ENCODE measurements around the gene FRK.

Gene FRK

GRCh38 chr6:115894426-115894992, 166.2 kb downstream of the FRK start:
- no peak overlapping the region for H3K27ac ChIP-seq (ENCODE audit: low read depth, low read length)
- no peaks in the 10 kb centered on the region for H3K79me2 ChIP-seq (ENCODE audit: control insufficient read depth, insufficient read depth, low read length, poor library complexity)
- H4K8ac ChIP-seq (ENCODE audit: low read depth, low read length), result no peak overlapping the region
- H2BK12ac ChIP-seq (ENCODE audit: low read length), result no peak overlapping the region
- no peak overlapping the region for H3K9ac ChIP-seq (ENCODE audit: low read length)
- H3K36me3 ChIP-seq (ENCODE audit: control insufficient read depth in 1 of 2, insufficient read depth in 2 of 2, low read length in 2 of 2), result no peaks in the 10 kb centered on the region
- H4K91ac ChIP-seq (ENCODE audit: low read depth, low read length), result no peak overlapping the region
- H3K27me3 ChIP-seq (ENCODE audit: insufficient read depth, low read length), result no peaks in the 10 kb centered on the region
- H3K23ac ChIP-seq (ENCODE audit: low read length), result no peak overlapping the region
- no peak overlapping the region for H2BK120ac ChIP-seq (ENCODE audit: insufficient read depth, low read length, poor library complexity)
- no peak overlapping the region for H3K4me3 ChIP-seq (ENCODE audit: low read depth, low read length)
- no peak overlapping the region for H2AFZ ChIP-seq (ENCODE audit: insufficient read depth, low read length, poor library complexity)
- no peak overlapping the region for H2AK5ac ChIP-seq (ENCODE audit: low read length)
- no peaks in the 10 kb centered on the region for H3K9me3 ChIP-seq (ENCODE audit: insufficient read depth, low read depth, low read length)
- no peak overlapping the region for H3K18ac ChIP-seq (ENCODE audit: low read length)
- no peaks in the 10 kb centered on the region for H3K4me1 ChIP-seq (ENCODE audit: control insufficient read depth in 1 of 2, insufficient read depth in 2 of 2, low read length in 2 of 2)
- H3K14ac ChIP-seq (ENCODE audit: low read length), result no peak overlapping the region
- H3K4ac ChIP-seq (ENCODE audit: low read depth, low read length), result no peak overlapping the region
- H2BK5ac ChIP-seq (ENCODE audit: low read depth, low read length, poor library complexity), result no peak overlapping the region
- no peaks in the 10 kb centered on the region for H3K79me1 ChIP-seq (ENCODE audit: low read length)
- no peak overlapping the region for H3K4me2 ChIP-seq (ENCODE audit: low read length)
- WGBS (ENCODE audit: extremely low coverage, insufficient coverage, insufficient read length), result no CpG with 5 or more reads among the region's 7 CpGs
- no peak overlapping the region for H4K12ac ChIP-seq (ENCODE audit: low read depth, low read length)
- no peak for DNase-seq

- Histone ChIP-seq H2AFZ (ENCODE audit: insufficient read depth, low read length, poor library complexity) (no peak overlapping the region), H2AK5ac (ENCODE audit: low read length) (no peak overlapping the region), H2BK120ac (ENCODE audit: insufficient read depth, low read length, poor library complexity) (no peak overlapping the region), H3K27me3 (ENCODE audit: insufficient read depth, low read length) (no peaks in the 10 kb centered on the region), H2BK12ac (ENCODE audit: low read length) (no peak overlapping the region), H3K4ac (ENCODE audit: low read depth, low read length) (no peak overlapping the region), H3K4me1 (ENCODE audit: control insufficient read depth in 1 of 2, insufficient read depth in 2 of 2, low read length in 2 of 2) (no peaks in the 10 kb centered on the region), H4K8ac (ENCODE audit: low read depth, low read length) (no peak overlapping the region), H3K14ac (ENCODE audit: low read length) (no peak overlapping the region), H3K4me3 (ENCODE audit: low read depth, low read length) (no peak overlapping the region), H3K23ac (ENCODE audit: low read length) (no peak overlapping the region), H3K36me3 (ENCODE audit: control insufficient read depth in 1 of 2, insufficient read depth in 2 of 2, low read length in 2 of 2) (no peaks in the 10 kb centered on the region), H3K79me1 (ENCODE audit: low read length) (no peaks in the 10 kb centered on the region), H3K27ac (ENCODE audit: low read depth, low read length) (no peak overlapping the region), H3K9ac (ENCODE audit: low read length) (no peak overlapping the region), H3K9me3 (ENCODE audit: insufficient read depth, low read depth, low read length) (no peaks in the 10 kb centered on the region), H4K12ac (ENCODE audit: low read depth, low read length) (no peak overlapping the region), H3K18ac (ENCODE audit: low read length) (no peak overlapping the region), H3K79me2 (ENCODE audit: control insufficient read depth, insufficient read depth, low read length, poor library complexity) (no peaks in the 10 kb centered on the region), H4K91ac (ENCODE audit: low read depth, low read length) (no peak overlapping the region), H3K4me2 (ENCODE audit: low read length) (no peak overlapping the region), H2BK5ac (ENCODE audit: low read depth, low read length, poor library complexity) (no peak overlapping the region)
- WGBS (ENCODE audit: extremely low coverage, insufficient coverage, insufficient read length), result no CpG with 5 or more reads among the region's 2 CpGs
- DNase-seq, result peak in 1 of 2 donors; percentile 18
These were observed 168.9 kb downstream of the FRK start for GRCh38 chr6:115891750-115892149.

GRCh38 chr6:115891111-115891669, 169.5 kb downstream of the FRK start:
- Histone ChIP-seq H3K36me3 (ENCODE audit: control insufficient read depth in 1 of 2, insufficient read depth in 2 of 2, low read length in 2 of 2) (no peaks in the 10 kb centered on the region), H2AK5ac (ENCODE audit: low read length) (no peak overlapping the region), H2BK12ac (ENCODE audit: low read length) (no peak overlapping the region), H3K9me3 (ENCODE audit: insufficient read depth, low read depth, low read length) (no peaks in the 10 kb centered on the region), H3K4me2 (ENCODE audit: low read length) (no peak overlapping the region), H3K27ac (ENCODE audit: low read depth, low read length) (no peak overlapping the region), H2BK5ac (ENCODE audit: low read depth, low read length, poor library complexity) (no peak overlapping the region), H2AFZ (ENCODE audit: insufficient read depth, low read length, poor library complexity) (no peak overlapping the region), H3K4me3 (ENCODE audit: low read depth, low read length) (no peak overlapping the region), H3K14ac (ENCODE audit: low read length) (no peak overlapping the region), H3K27me3 (ENCODE audit: insufficient read depth, low read length) (no peaks in the 10 kb centered on the region), H3K9ac (ENCODE audit: low read length) (no peak overlapping the region), H3K4me1 (ENCODE audit: control insufficient read depth in 1 of 2, insufficient read depth in 2 of 2, low read length in 2 of 2) (no peaks in the 10 kb centered on the region), H3K79me2 (ENCODE audit: control insufficient read depth, insufficient read depth, low read length, poor library complexity) (no peaks in the 10 kb centered on the region), H3K18ac (ENCODE audit: low read length) (no peak overlapping the region), H3K79me1 (ENCODE audit: low read length) (no peaks in the 10 kb centered on the region), H4K8ac (ENCODE audit: low read depth, low read length) (no peak overlapping the region), H3K4ac (ENCODE audit: low read depth, low read length) (no peak overlapping the region), H4K12ac (ENCODE audit: low read depth, low read length) (no peak overlapping the region), H3K23ac (ENCODE audit: low read length) (no peak overlapping the region), H2BK120ac (ENCODE audit: insufficient read depth, low read length, poor library complexity) (no peak overlapping the region), H4K91ac (ENCODE audit: low read depth, low read length) (no peak overlapping the region)
- no peak for DNase-seq

GRCh38 chr6:115890238-115890637, 170.5 kb downstream of the FRK start:
- Histone ChIP-seq H3K18ac (ENCODE audit: low read length) (no peak overlapping the region), H4K91ac (ENCODE audit: low read depth, low read length) (no peak overlapping the region), H3K36me3 (ENCODE audit: control insufficient read depth in 1 of 2, insufficient read depth in 2 of 2, low read length in 2 of 2) (no peaks in the 10 kb centered on the region), H2BK12ac (ENCODE audit: low read length) (no peak overlapping the region), H3K79me1 (ENCODE audit: low read length) (no peaks in the 10 kb centered on the region), H3K23ac (ENCODE audit: low read length) (no peak overlapping the region), H3K9me3 (ENCODE audit: insufficient read depth, low read depth, low read length) (no peaks in the 10 kb centered on the region), H3K27ac (ENCODE audit: low read depth, low read length) (no peak overlapping the region), H4K8ac (ENCODE audit: low read depth, low read length) (no peak overlapping the region), H2BK5ac (ENCODE audit: low read depth, low read length, poor library complexity) (no peak overlapping the region), H3K4me2 (ENCODE audit: low read length) (no peak overlapping the region), H3K14ac (ENCODE audit: low read length) (no peak overlapping the region), H2AFZ (ENCODE audit: insufficient read depth, low read length, poor library complexity) (no peak overlapping the region), H3K4me3 (ENCODE audit: low read depth, low read length) (no peak overlapping the region), H3K79me2 (ENCODE audit: control insufficient read depth, insufficient read depth, low read length, poor library complexity) (no peaks in the 10 kb centered on the region), H2AK5ac (ENCODE audit: low read length) (no peak overlapping the region), H3K4ac (ENCODE audit: low read depth, low read length) (no peak overlapping the region), H3K9ac (ENCODE audit: low read length) (no peak overlapping the region), H4K12ac (ENCODE audit: low read depth, low read length) (no peak overlapping the region), H2BK120ac (ENCODE audit: insufficient read depth, low read length, poor library complexity) (no peak overlapping the region), H3K27me3 (ENCODE audit: insufficient read depth, low read length) (no peaks in the 10 kb centered on the region), H3K4me1 (ENCODE audit: control insufficient read depth in 1 of 2, insufficient read depth in 2 of 2, low read length in 2 of 2) (no peaks in the 10 kb centered on the region)
- WGBS (ENCODE audit: extremely low coverage, insufficient coverage, insufficient read length), result no CpG with 5 or more reads among the region's 10 CpGs
- DNase-seq, result no peak

Measured in trophoblast cell (in vitro differentiated cells and primary cell).